VCaP (cell line): Measurements from ENCODE around the gene EEFSEC.
A peak's percentile ranks its signal among the peaks of the same experiment; 100 is the strongest.

Source experiments
- H3K27ac ChIP-seq: fragments of 450-650 bp; 2 replicates; pipeline ENCODE4 v1.5.1; 2017
- TF ChIP-seq, protein P1 (sequence below): fragments of 450-650 bp; conservative IDR thresholded peaks from 2 replicates; pipeline ENCODE4 v1.5.1; 2017; ENCODE audit warnings: mild to moderate bottlenecking, moderate library complexity

Gene EEFSEC

DNA sequence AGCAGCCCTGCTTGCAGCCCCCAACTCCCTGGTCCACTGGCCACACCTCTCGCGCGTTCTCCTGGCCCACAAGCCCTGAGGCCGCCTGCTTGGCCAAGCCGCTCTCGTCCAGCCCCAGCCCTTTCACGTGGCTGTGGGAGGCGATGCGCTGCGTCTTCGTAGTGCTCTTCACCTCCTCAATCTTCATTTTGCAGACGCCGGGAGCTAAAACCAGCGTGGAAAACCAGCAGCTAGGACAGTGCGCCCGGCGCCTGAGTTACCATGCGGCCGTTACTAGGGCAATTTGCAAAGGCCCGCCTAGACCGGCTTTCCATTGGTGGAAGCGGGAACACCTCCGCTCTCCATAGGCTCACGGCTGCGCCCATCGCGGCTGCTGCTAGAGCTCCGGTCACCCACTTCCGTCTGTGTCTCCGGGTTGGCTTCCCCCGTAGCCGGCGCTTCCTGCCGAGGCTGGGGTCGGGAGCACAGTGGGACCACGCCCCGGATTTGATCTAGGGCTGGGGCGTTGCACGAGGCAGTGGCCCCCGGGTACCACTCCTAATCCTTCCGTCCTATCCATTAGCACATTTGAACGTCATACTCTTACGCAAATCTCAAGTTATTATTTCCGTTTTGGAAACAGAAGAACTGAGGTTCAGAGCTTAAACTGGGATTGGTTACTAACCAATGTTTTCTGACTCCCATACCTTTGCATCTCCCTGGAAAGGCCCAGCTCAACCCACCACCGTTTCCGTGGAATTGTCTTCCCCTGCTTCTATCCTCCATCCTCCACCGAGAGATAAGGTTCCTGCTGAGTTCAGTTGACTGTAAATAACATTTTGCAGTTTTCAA lies 29.5 kb upstream of the EEFSEC start, which contains the start of gene RUVBL1:
RUVBL1 (minus strand) TSS at position 275 of the 831 bp plus-strand sequence; CDS start at position 187, 88 bp downstream.
- TF ChIP-seq, protein P1, sequence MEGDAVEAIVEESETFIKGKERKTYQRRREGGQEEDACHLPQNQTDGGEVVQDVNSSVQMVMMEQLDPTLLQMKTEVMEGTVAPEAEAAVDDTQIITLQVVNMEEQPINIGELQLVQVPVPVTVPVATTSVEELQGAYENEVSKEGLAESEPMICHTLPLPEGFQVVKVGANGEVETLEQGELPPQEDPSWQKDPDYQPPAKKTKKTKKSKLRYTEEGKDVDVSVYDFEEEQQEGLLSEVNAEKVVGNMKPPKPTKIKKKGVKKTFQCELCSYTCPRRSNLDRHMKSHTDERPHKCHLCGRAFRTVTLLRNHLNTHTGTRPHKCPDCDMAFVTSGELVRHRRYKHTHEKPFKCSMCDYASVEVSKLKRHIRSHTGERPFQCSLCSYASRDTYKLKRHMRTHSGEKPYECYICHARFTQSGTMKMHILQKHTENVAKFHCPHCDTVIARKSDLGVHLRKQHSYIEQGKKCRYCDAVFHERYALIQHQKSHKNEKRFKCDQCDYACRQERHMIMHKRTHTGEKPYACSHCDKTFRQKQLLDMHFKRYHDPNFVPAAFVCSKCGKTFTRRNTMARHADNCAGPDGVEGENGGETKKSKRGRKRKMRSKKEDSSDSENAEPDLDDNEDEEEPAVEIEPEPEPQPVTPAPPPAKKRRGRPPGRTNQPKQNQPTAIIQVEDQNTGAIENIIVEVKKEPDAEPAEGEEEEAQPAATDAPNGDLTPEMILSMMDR, result no peak
- H3K27ac ChIP-seq, result peak within 1 kb of the TSS; percentile 82

DNA sequence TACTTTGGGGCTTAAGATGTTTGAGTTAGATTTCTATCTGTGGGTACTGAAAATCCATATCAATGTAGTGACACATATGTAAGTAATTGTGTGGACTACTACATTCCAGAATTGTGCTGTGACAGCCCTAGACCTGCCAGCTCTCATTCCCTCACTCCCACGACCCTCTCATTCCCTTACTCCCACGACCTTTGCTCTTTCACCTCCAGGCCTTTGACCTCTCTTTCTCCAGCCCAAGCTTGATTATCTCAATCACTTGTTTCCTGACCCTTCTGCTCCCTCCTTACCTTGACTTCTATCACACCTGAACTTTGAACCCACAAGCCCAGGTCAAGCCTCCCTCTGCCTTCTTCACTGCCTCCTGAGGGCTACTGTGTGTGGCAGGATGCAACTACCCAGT lies 26.0 kb upstream of the EEFSEC start:
- TF ChIP-seq, protein P1, result no peak
- H3K27ac ChIP-seq, result peak overlapping the region; percentile 42

DNA sequence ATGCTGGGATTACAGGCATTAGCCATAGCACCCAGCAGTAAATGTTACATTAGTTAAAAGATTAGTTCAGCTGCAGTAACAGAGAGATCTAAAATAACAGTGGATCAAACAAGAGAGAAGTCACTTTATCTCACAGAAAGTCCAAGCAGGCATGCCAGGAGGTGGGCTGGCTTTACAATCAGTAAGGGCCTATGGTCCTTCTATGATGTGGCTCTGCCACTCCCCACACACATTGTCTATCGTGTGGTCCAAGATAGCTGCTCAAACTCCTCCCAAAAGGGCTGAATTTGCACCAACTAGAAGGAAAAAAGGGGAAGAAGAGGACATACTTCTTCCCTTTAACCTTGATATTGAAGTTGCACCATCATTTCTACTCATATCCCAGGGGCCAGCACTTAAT lies 25.0 kb upstream of the EEFSEC start:
- H3K27ac ChIP-seq, result no peak overlapping the region
- TF ChIP-seq, protein P1, result no peak

- no peak overlapping the region for H3K27ac ChIP-seq
- TF ChIP-seq, protein P1, result no peak
Measured at GRCh38 chr3:128131897-128132646, 21.2 kb upstream of the EEFSEC start.

DNA sequence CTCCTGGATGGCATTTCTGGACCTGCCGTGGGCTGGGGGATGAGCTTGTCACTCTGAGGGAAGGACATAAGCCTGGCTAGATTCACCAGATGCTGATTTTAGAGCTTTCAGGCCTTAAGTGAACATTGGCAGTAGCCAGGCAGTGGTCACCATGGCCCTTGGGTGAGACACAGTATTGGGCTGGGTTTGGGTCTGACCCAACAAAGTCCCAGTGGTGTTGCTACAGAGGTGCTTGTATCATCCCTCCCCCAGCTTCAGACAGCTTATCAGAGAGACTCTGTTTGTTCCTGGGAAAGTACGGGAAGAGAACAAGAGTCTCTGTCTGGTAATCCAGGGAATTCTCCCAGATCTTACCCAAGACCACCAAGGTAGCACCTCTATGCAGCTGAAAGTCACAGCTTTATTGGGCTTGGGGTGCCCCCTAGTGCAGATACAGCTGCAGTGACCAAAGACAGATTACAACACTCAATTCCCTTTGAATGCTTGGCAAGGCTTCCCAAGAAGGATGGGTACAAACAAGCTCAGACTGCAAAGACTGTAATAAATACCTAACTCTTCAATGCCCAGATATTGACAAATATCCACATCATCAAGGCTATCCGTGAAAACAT lies 19.9 kb upstream of the EEFSEC start:
- TF ChIP-seq, protein P1, result peak; percentile 64
- no peak overlapping the region for H3K27ac ChIP-seq

- no peak overlapping the region for H3K27ac ChIP-seq
- TF ChIP-seq, protein P1, result no peak
Measured at GRCh38 chr3:128143496-128143895, 9.8 kb upstream of the EEFSEC start.

DNA sequence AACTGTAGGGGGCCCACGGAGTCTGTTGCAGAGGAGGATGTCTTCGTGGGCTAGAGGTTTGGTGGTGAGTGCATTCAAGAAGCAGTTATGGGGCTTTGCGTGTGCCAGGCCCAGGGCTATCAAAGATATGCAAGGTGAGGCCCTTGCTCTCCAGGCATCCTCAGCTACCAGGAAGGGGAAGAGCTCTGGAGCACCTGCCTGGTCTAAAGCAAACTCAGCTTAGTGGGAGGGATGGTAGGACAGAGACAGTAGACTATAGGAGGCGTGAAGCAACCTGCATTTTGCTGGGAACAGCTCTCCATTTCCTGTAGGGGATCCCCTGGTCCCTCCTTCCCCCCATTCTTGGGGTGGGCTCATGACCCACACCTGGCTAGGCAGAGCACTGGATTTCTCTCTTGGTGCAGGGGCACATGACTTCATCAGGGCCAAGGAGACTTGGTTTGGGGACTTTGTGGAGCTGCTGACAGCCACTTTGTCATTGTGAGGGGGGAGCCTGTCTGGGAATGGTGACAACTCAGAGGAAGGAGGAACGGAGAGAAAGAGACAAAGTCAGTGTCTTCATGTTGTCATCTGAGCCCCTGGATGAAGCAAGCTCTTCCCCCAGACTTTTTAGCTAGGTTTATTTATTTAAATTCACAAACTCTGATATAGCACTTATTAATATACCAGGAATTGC lies 8.6 kb upstream of the EEFSEC start:
- TF ChIP-seq, protein P1, result no peak
- no peak overlapping the region for H3K27ac ChIP-seq
